Posterior vena cava (tissue), 2 donors: Measurements from ENCODE around the gene PRR4. TPM values are rescaled to one million over a fixed set of nuclear protein-coding genes. Genes with fewer than 3 reads are reported as not detected.

Experiments
- DNase-seq: peaks from one replicate; pipeline ENCODE4 v3.0.0-alpha.2; 2020; ENCODE audit warnings: low spot score
- intact Hi-C, 2 donors: fragments of 100-400 bp; cut with DNase I; formaldehyde crosslinking; loops; one replicate each; pipeline versions ENCODE4 v1.14.1 to v1.14.2; 2022 to 2023
- long read RNA-seq, 2 donors: library from polyadenylated mRNA; unstranded; transcript quantifications; one replicate each; pipeline ENCODE4 v2.0.0, GENCODE V29; 2020 to 2021
- total RNA-seq, 2 donors: library from RNA; stranded (reverse); fragmentation: NEBNext Ultra II Directional; extraction: Animal tissue kit (Norgen Biotek cat#: 25700); gene quantifications; one replicate each; pipeline ENCODE4 v1.2.1, GENCODE V29; 2021
- donor health status: DM: yes; HTN: yes; CAD: no.
- donor health status: DM: yes; HTN: yes; CAD: no.

The PRR4 gene
- 1 to 10 TPM; 2.5 to 4.3 TPM for total RNA-seq
- long read RNA-seq, donor 1, result 0 reads
- long read RNA-seq, donor 2, result 0 reads

- intact Hi-C loops, result no loop called here
Measured at GRCh38 chr12:10849425-10849878, at the start of gene PRR4. Gene PRR4 (minus strand): TSS chr12:10849475. CDS start chr12:10849437, 38 bp downstream.

DNA sequence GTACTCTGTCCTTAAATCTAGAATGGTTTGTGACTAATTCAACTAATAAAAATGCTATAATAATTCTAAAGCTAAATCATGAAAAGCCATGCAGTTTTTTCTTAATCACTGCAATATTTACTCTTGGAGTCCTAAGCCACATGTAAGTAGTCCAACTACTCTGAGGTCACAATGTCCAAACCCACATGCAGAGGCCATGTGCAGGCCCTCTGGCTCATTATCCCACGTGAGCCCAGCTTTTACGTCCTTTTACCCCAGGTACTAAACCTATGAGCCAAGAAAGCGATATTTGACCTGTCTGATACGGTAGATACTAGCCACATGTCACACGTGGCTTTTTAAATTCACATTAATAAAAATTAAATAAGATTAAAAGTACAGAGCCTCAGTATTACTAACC is 47.6 kb upstream of the PRR4 start:
- intact Hi-C loops, result loop anchor here in 1 of 2 donors (10.0 kb wide), 1 partner anchor 988 kb away; no protein-coding TSS in a partner anchor
- no peak for DNase-seq

More at GRCh38 chr12:10849425-10849878, at the start of gene PRR4:
- no peak for DNase-seq

DNA sequence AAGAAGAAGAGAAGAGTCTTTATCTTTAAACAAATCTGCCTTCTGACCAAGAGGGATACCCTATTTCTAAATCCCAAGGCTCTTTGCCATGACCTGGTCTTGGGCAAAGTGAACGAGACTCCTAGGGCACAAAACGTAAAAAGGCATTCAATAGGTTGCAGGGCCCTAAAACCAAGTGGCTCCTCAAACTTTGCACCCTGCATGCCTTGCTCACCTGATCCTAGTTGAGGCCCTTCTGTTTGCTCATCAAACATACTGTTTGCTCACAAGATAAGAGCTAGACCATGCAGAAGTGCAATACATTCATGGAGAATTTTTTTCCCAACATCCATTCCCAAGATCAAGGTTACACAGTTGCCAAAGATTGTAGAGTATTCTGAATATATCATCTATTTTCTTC is 42.7 kb upstream of the PRR4 start:
- intact Hi-C loops, result loop anchor here in 1 of 2 donors (10.0 kb wide), 1 partner anchor 993 kb away; no protein-coding TSS in a partner anchor
- DNase-seq, result no peak

DNA sequence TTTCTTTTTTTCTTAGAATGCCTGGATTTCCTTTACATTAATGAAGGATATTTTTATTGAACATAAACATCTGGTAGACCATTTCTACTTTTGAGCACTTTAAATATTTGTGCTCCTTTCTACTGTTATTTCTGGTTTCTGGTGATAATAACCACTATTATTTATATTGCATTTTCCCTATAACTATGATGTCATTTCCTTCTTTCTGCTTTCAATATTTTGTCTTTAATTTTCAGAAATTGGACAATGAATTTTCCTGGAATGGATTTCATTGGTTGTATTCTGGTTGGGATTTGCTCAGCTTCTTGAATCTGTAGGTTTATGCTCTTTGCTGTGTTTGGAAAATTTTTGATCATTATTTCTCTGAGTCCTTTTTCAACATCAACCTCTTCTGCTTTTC is 40.0 kb upstream of the PRR4 start:
- intact Hi-C loops, result no loop called here
- no peak for DNase-seq

GRCh38 chr12:10884086-10884725 is 34.9 kb upstream of the PRR4 start, which contains the start of gene PRH1:
Gene PRH1 (minus strand): TSS chr12:10884255. CDS start chr12:10884217, 38 bp downstream.
- no peak for DNase-seq
- intact Hi-C loops, result no loop called here

DNA sequence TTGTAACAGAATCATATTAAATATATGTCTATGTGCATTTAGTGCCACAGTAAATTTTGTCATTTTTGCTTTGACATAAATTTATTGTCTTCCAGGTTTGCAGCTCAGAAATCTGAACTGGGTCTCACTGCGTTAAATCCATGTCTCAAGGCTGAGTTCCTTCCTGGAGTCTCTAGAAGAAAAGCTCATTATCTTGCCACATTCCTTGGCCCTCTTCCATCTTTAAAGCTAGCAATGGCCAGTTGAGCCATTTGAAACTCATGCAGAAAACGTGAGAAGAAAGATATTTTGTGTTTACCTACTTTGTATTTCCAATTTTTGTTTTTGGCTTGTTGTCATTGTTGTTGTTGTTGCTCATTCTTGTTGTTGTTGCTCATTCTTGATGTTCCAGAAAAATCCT is 24.1 kb upstream of the PRR4 start:
- no peak for DNase-seq
- intact Hi-C loops, result no loop called here

GRCh38 chr12:10867381-10867780 is 18.1 kb upstream of the PRR4 start:
- intact Hi-C loops, result no loop called here
- no peak for DNase-seq

- no peak for DNase-seq
- intact Hi-C loops, result no loop called here
Measured at GRCh38 chr12:10863512-10864218, 14.4 kb upstream of the PRR4 start.

DNA sequence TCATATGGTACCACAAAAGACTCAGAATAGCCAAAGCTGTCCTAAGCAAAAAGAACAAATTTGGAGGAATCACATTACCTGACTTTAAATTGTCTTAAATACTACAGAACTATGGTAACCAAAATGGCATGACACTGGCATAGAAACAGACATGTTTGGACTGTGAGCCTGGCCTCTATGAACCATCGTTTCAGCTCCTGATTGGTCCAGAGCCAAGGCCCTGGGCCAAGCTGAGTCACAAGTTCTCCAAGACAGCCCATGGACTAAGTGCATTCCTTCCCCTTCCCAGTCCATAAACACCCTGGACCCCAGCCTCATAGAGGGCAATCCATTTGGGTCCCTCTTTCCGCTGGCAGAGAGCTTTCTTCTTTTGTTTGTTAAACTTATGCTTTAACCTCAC is 12.1 kb upstream of the PRR4 start:
- intact Hi-C loops, result no loop called here

GRCh38 chr12:10855807-10856206 is 6.5 kb upstream of the PRR4 start:
- intact Hi-C loops, result no loop called here
- DNase-seq, result no peak

More for the DNA sequence above, 12.1 kb upstream of the PRR4 start:
- DNase-seq, result no peak

DNA sequence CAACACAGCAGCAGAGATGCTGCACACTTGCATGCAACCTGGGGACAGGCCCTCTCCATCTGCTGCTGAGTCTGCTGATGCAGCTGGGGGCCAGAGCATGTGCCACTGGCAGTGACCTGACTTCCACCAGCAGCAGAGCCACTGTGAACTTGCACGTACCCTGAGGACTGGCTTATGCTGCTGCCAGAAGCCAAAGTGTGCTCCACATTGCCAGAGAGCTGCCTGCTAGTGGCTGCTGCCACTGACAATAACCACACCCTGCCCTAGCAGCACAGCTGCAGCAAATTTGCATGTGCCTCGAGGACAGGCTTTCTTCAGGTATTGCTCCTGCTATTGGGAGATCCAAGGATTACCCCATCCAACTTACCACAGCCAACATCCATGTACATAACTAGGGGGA is 4.5 kb upstream of the PRR4 start:
- no peak for DNase-seq
- intact Hi-C loops, result no loop called here

DNA sequence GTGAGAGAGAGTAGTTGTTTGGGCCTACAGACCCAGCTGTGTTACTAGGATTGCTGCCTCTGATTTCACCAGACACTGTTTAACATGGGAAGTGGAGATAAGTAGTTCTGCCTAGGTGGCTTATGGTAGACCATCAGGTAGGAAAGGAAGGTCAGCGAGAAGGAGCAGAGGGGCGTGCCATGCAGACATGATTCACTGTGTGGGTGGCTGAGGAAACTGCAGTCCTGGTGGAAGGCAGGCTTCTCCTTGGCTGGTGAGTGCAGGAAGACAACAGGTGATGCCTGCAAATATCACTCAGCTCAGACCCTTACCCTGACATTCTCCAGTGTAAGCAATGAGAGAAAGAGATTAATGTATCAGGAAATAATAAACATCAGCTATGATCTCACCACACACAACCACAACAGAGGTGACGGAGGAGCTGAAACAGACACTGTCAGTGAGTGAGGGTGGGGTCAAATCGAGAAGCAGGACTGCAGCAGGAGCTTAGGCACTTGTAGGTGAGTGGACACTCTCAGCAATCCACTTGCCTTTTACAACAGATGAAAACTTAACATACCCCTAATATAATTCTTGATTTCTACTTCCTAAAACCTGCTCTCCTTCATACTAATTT is 2.1 kb upstream of the PRR4 start:
- DNase-seq, result no peak

GRCh38 chr12:10847744-10848143 is 1.5 kb downstream of the PRR4 start:
- intact Hi-C loops, result no loop called here
- no peak for DNase-seq

More for the DNA sequence above, 2.1 kb upstream of the PRR4 start:
- intact Hi-C loops, result no loop called here

GRCh38 chr12:10842862-10843261 is 6.4 kb downstream of the PRR4 start:
- intact Hi-C loops, result no loop called here
- DNase-seq, result no peak

DNA sequence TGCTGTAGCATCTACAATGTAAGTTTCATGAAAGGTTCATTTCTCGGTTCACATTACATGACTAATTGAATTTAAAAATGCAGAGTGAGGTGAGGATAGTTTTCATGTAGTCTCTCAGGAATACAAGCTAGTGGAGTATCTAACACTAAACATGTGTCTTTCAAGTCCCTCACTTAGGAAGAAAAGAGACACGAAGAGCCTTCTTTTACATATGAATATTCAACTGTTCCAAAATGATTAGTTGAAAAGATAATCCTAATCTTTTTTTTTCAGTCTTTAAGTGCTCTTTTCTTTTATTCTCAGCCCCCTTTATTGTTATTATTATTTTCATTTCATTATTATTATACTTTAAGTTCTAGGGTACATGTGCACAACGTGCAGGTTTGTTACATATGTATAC is 10.8 kb downstream of the PRR4 start:
- DNase-seq, result no peak
- intact Hi-C loops, result no loop called here

GRCh38 chr12:10829994-10830393 is 19.3 kb downstream of the PRR4 start:
- no peak for DNase-seq
- intact Hi-C loops, result no loop called here

DNA sequence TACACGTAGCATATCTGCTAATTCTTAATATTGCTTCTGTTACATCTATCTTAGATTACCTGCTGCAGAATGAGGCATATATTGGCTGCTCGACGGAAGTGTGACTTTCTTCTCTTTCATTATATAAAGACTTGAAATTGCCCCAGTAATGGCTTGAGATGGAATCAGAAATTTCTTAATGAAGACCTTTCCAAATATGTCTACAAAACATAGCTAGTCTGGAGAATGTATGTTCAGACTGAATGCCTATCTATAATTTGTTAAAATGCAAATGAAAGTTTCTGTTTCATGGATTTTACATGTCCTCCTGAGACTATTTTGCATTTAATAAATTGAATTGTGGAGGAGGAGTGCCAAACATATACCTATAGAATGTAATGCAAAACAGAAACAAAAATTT is 23.0 kb downstream of the PRR4 start, which contains the start of gene TAS2R10:
Gene TAS2R10 (minus strand): TSS at position 101 of the 400 bp plus-strand sequence. CDS start 89 bp downstream, at position 12.
- intact Hi-C loops, result no loop called here

GRCh38 chr12:10824957-10825356 is 24.3 kb downstream of the PRR4 start:
- no peak for DNase-seq
- intact Hi-C loops, result no loop called here

More for the DNA sequence above, 23.0 kb downstream of the PRR4 start, which contains the start of gene TAS2R10:
- DNase-seq, result no peak

DNA sequence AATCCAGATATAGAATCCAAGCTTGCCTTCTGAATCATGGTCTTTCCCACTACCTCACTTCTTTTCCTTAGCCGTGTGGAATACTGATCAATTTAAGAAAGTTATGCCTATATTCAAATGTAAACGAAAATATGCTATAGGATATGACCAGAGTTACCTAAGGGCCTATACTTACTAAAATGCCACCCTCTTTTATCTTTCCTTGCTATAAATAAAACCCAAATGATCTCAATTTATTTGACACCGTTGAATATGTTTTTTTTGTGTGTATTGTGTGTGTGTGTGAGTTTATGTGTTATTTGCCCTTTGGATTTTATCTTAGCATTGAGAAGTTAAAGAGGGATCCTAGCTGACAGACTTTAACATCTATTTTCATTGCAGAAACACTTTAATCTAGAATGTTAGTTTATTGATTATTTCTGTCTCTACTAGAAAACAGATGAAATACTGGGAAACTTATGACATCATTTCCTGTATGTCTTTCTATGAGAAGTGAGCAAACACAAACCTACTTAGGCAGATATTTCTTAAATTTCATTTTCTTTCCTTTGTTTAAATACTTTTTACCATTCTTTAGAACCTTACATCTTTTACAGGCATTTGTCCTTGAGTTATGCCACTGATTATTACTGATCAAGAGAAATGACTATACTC is 37.3 kb downstream of the PRR4 start:
- intact Hi-C loops, result no loop called here
- no peak for DNase-seq
